Measurements from ENCODE around the gene UBE3D. TPM values are rescaled to one million over a fixed set of nuclear protein-coding genes. Genes with fewer than 3 reads are reported as not detected.

Gene UBE3D
- total RNA-seq, 4 donors from 2014 or later = 0.82 to 4.6 (median 3.2) TPM

DNA sequence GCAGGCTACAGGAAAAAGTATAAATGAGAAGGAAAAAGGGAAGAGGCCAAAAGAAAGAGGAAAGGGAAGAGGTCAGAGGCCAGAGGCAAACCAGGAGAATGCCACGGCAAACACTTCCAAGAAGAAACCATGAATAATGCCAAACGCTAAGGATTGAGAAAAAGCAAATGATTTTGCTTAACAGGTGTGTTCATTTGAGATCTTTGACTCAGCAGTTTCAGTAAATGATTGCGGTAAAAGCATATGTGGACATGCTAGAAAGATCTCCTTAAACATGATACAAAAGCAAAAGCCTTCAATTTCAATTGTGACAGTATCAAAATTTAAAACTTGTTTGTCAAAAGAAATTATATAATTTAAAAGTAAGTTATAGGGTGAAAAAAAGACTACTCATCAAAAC lies 70.6 kb downstream of the UBE3D start:
- Histone ChIP-seq H3K4me1 (no peaks in the 10 kb centered on the region), H3K9me3 (no peaks in the 10 kb centered on the region), H3K36me3 (no peaks in the 10 kb centered on the region), H3K27me3 (no peaks in the 10 kb centered on the region), H3K4me3 (no peak overlapping the region), H3K27ac (no peak overlapping the region)
- no peak for TF ChIP-seq POLR2A (IDR thresholded peaks at IDR 0.05)
- TF ChIP-seq, protein P1, sequence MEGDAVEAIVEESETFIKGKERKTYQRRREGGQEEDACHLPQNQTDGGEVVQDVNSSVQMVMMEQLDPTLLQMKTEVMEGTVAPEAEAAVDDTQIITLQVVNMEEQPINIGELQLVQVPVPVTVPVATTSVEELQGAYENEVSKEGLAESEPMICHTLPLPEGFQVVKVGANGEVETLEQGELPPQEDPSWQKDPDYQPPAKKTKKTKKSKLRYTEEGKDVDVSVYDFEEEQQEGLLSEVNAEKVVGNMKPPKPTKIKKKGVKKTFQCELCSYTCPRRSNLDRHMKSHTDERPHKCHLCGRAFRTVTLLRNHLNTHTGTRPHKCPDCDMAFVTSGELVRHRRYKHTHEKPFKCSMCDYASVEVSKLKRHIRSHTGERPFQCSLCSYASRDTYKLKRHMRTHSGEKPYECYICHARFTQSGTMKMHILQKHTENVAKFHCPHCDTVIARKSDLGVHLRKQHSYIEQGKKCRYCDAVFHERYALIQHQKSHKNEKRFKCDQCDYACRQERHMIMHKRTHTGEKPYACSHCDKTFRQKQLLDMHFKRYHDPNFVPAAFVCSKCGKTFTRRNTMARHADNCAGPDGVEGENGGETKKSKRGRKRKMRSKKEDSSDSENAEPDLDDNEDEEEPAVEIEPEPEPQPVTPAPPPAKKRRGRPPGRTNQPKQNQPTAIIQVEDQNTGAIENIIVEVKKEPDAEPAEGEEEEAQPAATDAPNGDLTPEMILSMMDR (IDR thresholded peaks at IDR 0.05 in 4 of 5, conservative IDR thresholded peaks at IDR 0.05 in 1 of 5) = no peak
- ATAC-seq (no peak), DNase-seq (no peak)
- intact Hi-C loops (cut with DNase I; ENCODE audit: low total_unique reads) (no loop called here), in situ Hi-C loops (cut with MboI; ENCODE audit: low sequenced_read_pairs in 4 of 4) (no loop called here)

DNA sequence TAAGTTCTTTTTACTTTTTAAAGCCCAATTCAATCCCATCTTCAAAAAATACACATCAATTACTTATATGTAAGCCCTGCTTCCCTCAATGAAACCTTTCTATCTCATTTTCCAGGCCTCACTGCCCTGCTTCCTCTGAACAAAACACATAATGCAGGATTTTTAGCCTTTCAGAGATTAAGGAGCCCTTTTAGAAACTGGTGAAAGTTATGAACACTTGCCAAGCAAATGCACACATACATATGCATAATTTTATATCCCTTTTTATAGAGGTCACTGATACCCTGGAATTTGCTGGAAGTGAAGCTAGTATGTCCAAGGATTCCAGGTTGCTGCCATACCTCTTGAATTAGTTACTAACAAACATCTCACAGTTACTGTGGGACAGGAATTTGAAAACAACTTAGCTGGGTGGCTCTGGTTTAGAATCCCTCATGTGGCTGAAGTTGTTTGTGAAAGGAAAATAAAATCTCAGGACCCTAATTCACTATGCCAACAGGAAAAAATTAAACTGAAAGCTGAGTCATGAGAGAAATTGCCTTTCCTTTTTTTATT lies 75.8 kb downstream of the UBE3D start:
- TF ChIP-seq, protein P1 (IDR thresholded peaks at IDR 0.05 in 4 of 5, conservative IDR thresholded peaks at IDR 0.05 in 1 of 5) = no peak
- TF ChIP-seq POLR2A (IDR thresholded peaks at IDR 0.05) = no peak
- no peaks in the 10 kb centered on the region for H3K27me3 ChIP-seq
- no peak for DNase-seq
- intact Hi-C loops (cut with DNase I; ENCODE audit: low total_unique reads) = no loop called here
- no peaks in the 10 kb centered on the region for H3K9me3 ChIP-seq
- ATAC-seq = no peak
- no peaks in the 10 kb centered on the region for H3K4me1 ChIP-seq
- H3K4me3 ChIP-seq = no peak overlapping the region
- in situ Hi-C loops (cut with MboI; ENCODE audit: low sequenced_read_pairs in 4 of 4) = no loop called here
- no peaks in the 10 kb centered on the region for H3K36me3 ChIP-seq
- H3K27ac ChIP-seq = no peak overlapping the region

DNA sequence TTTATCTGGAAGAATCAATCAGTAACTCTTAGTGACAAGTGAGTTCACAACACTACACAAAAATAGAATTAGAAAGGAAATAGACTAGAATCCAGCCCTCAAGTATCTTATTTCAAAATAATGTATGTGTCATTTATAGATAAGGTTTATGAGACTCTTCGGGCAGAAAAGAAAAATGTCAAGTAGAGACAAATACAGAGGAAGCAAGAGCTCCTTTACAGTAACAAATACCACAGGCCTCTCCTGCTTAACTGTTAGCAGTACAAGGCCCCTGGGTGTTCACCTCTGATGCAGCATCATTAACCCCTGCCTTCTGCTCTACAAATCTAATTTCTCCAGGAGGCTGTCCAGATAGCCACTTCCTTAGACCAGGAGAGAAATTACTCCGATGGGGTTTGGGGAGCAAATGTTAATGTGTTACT lies 76.7 kb downstream of the UBE3D start:
- TF ChIP-seq POLR2A (IDR thresholded peaks at IDR 0.05) = no peak
- TF ChIP-seq, protein P1 (IDR thresholded peaks at IDR 0.05 in 4 of 5, conservative IDR thresholded peaks at IDR 0.05 in 1 of 5) = no peak
- Histone ChIP-seq H3K27me3 (no peaks in the 10 kb centered on the region), H3K4me3 (no peak overlapping the region), H3K4me1 (no peaks in the 10 kb centered on the region), H3K36me3 (no peaks in the 10 kb centered on the region), H3K27ac (no peak overlapping the region), H3K9me3 (no peaks in the 10 kb centered on the region)
- ATAC-seq (no peak), DNase-seq (no peak)
- intact Hi-C loops (cut with DNase I; ENCODE audit: low total_unique reads) = no loop called here
- in situ Hi-C loops (cut with MboI; ENCODE audit: low sequenced_read_pairs in 4 of 4) = no loop called here

DNA sequence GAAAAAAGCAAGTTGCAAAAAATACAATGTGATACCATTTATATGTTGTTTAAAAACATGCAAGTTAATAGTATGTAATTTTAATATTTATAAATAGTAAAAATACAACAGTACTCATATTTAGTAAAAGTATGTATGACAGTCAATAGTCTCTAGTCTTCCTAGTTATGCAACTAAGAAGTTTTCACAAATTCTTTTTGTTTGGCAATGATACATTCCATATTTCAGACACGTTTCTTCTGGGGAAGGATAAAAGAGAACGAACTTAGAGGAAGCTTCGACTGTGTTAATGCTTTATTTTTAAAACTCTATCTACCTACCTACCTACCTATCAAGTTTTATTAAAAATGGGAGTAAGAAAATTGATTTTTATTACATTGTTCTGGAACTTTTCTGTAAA lies 77.7 kb downstream of the UBE3D start:
- ATAC-seq (no peak), DNase-seq (no peak)
- TF ChIP-seq, protein P1 (IDR thresholded peaks at IDR 0.05 in 4 of 5, conservative IDR thresholded peaks at IDR 0.05 in 1 of 5) = no peak
- TF ChIP-seq POLR2A (IDR thresholded peaks at IDR 0.05) = no peak
- intact Hi-C loops (cut with DNase I; ENCODE audit: low total_unique reads) (no loop called here), in situ Hi-C loops (cut with MboI; ENCODE audit: low sequenced_read_pairs in 4 of 4) (no loop called here)
- H3K4me3 ChIP-seq = no peak overlapping the region
- no peaks in the 10 kb centered on the region for H3K36me3 ChIP-seq
- H3K9me3 ChIP-seq = no peaks in the 10 kb centered on the region
- no peak overlapping the region for H3K27ac ChIP-seq
- H3K4me1 ChIP-seq = no peaks in the 10 kb centered on the region
- no peaks in the 10 kb centered on the region for H3K27me3 ChIP-seq

DNA sequence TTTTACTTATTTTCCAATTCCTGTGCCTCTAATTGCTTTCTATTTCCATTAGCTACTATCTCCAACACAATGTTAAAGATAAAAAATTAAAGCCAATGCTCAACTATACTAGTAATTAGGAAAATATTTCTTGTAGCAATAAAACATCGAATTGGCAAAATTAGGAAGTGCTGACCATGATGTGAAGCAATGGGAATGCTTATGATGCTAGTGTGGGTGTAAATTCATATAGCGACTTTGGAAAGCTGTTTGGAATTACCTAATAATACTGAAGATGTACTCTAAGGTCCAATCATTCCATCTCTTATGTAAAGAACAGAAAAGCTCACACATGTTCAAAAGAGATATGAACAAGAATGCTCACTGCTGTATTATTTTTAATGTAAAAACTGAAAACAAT lies 78.2 kb downstream of the UBE3D start:
- DNase-seq = no peak
- H3K9me3 ChIP-seq = no peaks in the 10 kb centered on the region
- intact Hi-C loops (cut with DNase I; ENCODE audit: low total_unique reads) (no loop called here), in situ Hi-C loops (cut with MboI; ENCODE audit: low sequenced_read_pairs in 4 of 4) (no loop called here)
- H3K27ac ChIP-seq = no peak overlapping the region
- H3K4me3 ChIP-seq = no peak overlapping the region
- no peak for TF ChIP-seq POLR2A (IDR thresholded peaks at IDR 0.05)
- no peaks in the 10 kb centered on the region for H3K27me3 ChIP-seq
- ATAC-seq = no peak
- no peaks in the 10 kb centered on the region for H3K4me1 ChIP-seq
- no peaks in the 10 kb centered on the region for H3K36me3 ChIP-seq
